Measurements from ENCODE around the gene IFNG. TPM values are rescaled to one million over a fixed set of nuclear protein-coding genes. Genes with fewer than 3 reads are reported as not detected.

Gene IFNG
- total RNA-seq, 1 experiment from 2014 or later, result 0.44 TPM

DNA sequence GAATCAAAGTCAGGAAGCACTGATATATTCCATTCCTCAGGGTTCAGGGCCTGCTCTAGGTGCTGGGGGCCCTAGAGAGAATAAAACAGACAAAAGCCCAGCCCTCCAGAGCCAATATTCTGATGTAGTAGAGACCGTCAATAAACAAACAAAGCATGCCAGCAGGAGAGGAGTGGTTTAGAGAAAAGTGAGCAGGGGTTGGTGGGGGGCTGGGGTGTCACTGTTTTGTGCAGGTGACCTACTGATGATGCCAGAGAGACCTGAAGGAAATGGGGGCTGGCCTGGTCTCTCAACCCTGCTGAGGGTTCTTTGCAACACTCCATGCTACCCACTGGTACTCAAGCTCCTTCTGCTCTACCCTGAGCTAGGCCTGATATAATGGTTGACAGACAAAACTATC lies 39.6 kb upstream of the IFNG start:
- intact Hi-C loops (cut with micrococcal nuclease), result no loop called here
- ChIA-PET CTCF (no interaction called here), POLR2A (no interaction called here), RAD21 (ENCODE audit: low non-redundant PET in 1 of 2, low total read pairs in 2 of 2, uncharacterized antibody in 2 of 2, unreplicated experiment in 2 of 2) (no interaction called here)
- TF ChIP-seq ZNF274 (IDR thresholded peaks at IDR 0.05; ENCODE audit: low read depth, low read length), result no peak
- Histone ChIP-seq H3K36me3 (ENCODE audit: control insufficient read depth in 1 of 2, insufficient read depth in 2 of 2, low read length in 2 of 2) (no peaks in the 10 kb centered on the region), H3K9ac (ENCODE audit: low read length) (no peak overlapping the region), H3K4me3 (replicated peaks in 1 of 2; ENCODE audit: low read depth in 1 of 2, low read length in 2 of 2) (no peak overlapping the region), H4K20me1 (ENCODE audit: insufficient read depth) (no peaks in the 10 kb centered on the region), H3K9me2 (ENCODE audit: insufficient read depth) (no peaks in the 10 kb centered on the region), H3K79me2 (ENCODE audit: insufficient read depth, low read length) (no peaks in the 10 kb centered on the region), H2AFZ (ENCODE audit: low read depth, low read length, poor library complexity, severe bottlenecking) (no peak overlapping the region), H3K9me3 (ENCODE audit: control insufficient read depth in 1 of 2, insufficient read depth in 1 of 2, low read depth in 1 of 2, low read length in 2 of 2) (no peaks in the 10 kb centered on the region), H3K4me2 (ENCODE audit: low read length) (no peak overlapping the region), H3K27ac (ENCODE audit: low read depth, low read length) (no peak overlapping the region), H3K4me1 (ENCODE audit: control insufficient read depth in 1 of 2, insufficient read depth in 2 of 2, low read length in 2 of 2) (no peaks in the 10 kb centered on the region), H3K27me3 (ENCODE audit: insufficient read depth, low read length) (no peaks in the 10 kb centered on the region)
- DNase-seq (ENCODE audit: low read depth, low spot score), result no peak
- ATAC-seq, result no peak
- no TSS peak for BruUV-seq (replicated peaks)

DNA sequence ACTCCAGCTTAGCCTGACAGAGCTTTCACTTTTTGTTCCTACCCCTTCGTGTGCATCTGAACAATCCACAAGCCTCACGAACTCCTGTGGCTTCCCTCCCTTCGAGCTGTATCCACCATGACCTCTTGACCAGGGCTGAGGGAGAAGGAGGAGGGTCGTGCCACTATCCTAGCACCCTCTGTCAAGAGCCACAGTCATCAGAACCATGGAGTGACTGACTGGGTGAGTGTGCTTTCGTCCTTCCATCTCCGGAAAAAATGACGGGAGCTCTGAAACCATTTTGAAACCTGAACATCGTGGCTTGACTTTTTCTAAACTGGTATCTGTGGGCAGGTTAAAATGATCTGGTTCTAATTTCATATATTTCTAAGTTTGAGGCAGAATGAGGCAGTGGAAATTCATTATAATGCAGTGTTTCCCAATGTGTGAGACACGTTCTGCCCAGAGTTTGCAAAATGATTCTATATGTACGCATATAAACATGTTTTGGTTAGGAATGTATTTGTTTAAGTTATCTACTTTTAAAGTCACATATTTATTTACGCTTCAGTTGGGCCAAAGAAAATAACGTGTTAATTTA lies 39.1 kb upstream of the IFNG start:
- BruUV-seq (replicated peaks), result no TSS peak
- DNase-seq (ENCODE audit: low read depth, low spot score) (no peak), ATAC-seq (no peak)
- Histone ChIP-seq H2AFZ (ENCODE audit: low read depth, low read length, poor library complexity, severe bottlenecking) (no peak overlapping the region), H3K9me2 (ENCODE audit: insufficient read depth) (no peaks in the 10 kb centered on the region), H3K4me1 (ENCODE audit: control insufficient read depth in 1 of 2, insufficient read depth in 2 of 2, low read length in 2 of 2) (no peaks in the 10 kb centered on the region), H4K20me1 (ENCODE audit: insufficient read depth) (no peaks in the 10 kb centered on the region), H3K36me3 (ENCODE audit: control insufficient read depth in 1 of 2, insufficient read depth in 2 of 2, low read length in 2 of 2) (no peaks in the 10 kb centered on the region), H3K27me3 (ENCODE audit: insufficient read depth, low read length) (no peaks in the 10 kb centered on the region), H3K79me2 (ENCODE audit: insufficient read depth, low read length) (no peaks in the 10 kb centered on the region), H3K9me3 (ENCODE audit: control insufficient read depth in 1 of 2, insufficient read depth in 1 of 2, low read depth in 1 of 2, low read length in 2 of 2) (no peaks in the 10 kb centered on the region), H3K4me2 (ENCODE audit: low read length) (no peak overlapping the region), H3K4me3 (replicated peaks in 1 of 2; ENCODE audit: low read depth in 1 of 2, low read length in 2 of 2) (no peak overlapping the region), H3K27ac (ENCODE audit: low read depth, low read length) (no peak overlapping the region), H3K9ac (ENCODE audit: low read length) (no peak overlapping the region)
- CTCF ChIA-PET, result no interaction called here
- POLR2A ChIA-PET, result no interaction called here
- RAD21 ChIA-PET (ENCODE audit: low non-redundant PET in 1 of 2, low total read pairs in 2 of 2, uncharacterized antibody in 2 of 2, unreplicated experiment in 2 of 2), result no interaction called here
- intact Hi-C loops (cut with micrococcal nuclease), result no loop called here
- TF ChIP-seq TCF7L2 (IDR thresholded peaks at IDR 0.05; ENCODE audit: borderline replicate concordance, extremely low read depth, insufficient read depth, insufficient read length) (no peak), JUND (IDR thresholded peaks at IDR 0.05) (no peak), POLR2A (IDR thresholded peaks at IDR 0.05; ENCODE audit: borderline replicate concordance, extremely low read depth, insufficient read depth, insufficient read length) (no peak), EZH2 (IDR thresholded peaks at IDR 0.05) (no peak), CEBPB (IDR thresholded peaks at IDR 0.05; ENCODE audit: low read depth) (no peak), RAD21 (IDR thresholded peaks at IDR 0.05; ENCODE audit: low read depth) (no peak), EZH2phosphoT487 (IDR thresholded peaks at IDR 0.05; ENCODE audit: borderline replicate concordance) (no peak)
- TF ChIP-seq, protein P1, sequence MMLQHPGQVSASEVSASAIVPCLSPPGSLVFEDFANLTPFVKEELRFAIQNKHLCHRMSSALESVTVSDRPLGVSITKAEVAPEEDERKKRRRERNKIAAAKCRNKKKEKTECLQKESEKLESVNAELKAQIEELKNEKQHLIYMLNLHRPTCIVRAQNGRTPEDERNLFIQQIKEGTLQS (IDR thresholded peaks at IDR 0.05), result no peak
- TF ChIP-seq, protein P2, sequence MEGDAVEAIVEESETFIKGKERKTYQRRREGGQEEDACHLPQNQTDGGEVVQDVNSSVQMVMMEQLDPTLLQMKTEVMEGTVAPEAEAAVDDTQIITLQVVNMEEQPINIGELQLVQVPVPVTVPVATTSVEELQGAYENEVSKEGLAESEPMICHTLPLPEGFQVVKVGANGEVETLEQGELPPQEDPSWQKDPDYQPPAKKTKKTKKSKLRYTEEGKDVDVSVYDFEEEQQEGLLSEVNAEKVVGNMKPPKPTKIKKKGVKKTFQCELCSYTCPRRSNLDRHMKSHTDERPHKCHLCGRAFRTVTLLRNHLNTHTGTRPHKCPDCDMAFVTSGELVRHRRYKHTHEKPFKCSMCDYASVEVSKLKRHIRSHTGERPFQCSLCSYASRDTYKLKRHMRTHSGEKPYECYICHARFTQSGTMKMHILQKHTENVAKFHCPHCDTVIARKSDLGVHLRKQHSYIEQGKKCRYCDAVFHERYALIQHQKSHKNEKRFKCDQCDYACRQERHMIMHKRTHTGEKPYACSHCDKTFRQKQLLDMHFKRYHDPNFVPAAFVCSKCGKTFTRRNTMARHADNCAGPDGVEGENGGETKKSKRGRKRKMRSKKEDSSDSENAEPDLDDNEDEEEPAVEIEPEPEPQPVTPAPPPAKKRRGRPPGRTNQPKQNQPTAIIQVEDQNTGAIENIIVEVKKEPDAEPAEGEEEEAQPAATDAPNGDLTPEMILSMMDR (IDR thresholded peaks at IDR 0.05 in 2 of 3, conservative IDR thresholded peaks at IDR 0.05 in 1 of 3; ENCODE audit: borderline replicate concordance in 1 of 3, insufficient read depth in 1 of 3, low read depth in 2 of 3, low read length in 2 of 3), result no peak
- TF ChIP-seq, protein P3, sequence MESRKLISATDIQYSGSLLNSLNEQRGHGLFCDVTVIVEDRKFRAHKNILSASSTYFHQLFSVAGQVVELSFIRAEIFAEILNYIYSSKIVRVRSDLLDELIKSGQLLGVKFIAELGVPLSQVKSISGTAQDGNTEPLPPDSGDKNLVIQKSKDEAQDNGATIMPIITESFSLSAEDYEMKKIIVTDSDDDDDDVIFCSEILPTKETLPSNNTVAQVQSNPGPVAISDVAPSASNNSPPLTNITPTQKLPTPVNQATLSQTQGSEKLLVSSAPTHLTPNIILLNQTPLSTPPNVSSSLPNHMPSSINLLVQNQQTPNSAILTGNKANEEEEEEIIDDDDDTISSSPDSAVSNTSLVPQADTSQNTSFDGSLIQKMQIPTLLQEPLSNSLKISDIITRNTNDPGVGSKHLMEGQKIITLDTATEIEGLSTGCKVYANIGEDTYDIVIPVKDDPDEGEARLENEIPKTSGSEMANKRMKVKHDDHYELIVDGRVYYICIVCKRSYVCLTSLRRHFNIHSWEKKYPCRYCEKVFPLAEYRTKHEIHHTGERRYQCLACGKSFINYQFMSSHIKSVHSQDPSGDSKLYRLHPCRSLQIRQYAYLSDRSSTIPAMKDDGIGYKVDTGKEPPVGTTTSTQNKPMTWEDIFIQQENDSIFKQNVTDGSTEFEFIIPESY (IDR thresholded peaks at IDR 0.05; ENCODE audit: extremely low read depth, insufficient replicate concordance, low read length), result no peak
- TF ChIP-seq, protein P4, sequence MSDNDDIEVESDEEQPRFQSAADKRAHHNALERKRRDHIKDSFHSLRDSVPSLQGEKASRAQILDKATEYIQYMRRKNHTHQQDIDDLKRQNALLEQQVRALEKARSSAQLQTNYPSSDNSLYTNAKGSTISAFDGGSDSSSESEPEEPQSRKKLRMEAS (IDR thresholded peaks at IDR 0.05), result no peak
